K562 (cell line): ENCODE measurements around the gene CENPH. TPM values are rescaled to one million over a fixed set of nuclear protein-coding genes. Genes with fewer than 3 reads are reported as not detected.

Experiments used
- polyA plus RNA-seq, 8 experiments: library from polyadenylated mRNA; depleted of rRNA in 4 of 8; stranded (reverse) in 5 of 8; unstranded in 3 of 8; fragments of >200 nt; fragmentation: Nextera tagmentation in 2 of 8; fragmentation: Illumina TruSeq in 1 of 8; extraction: Ambion mirVana in 2 of 8; extraction: Trizol in 1 of 8; gene quantifications; 2 replicates each; pipeline versions ENCODE4 v1.2.1 to v1.2.3, GENCODE V29; 2011 to 2014; ENCODE audit warnings: inconsistent platforms in 1 of 8, missing spikeins in 1 of 8
- small RNA-seq: library from RNA; depleted of rRNA; stranded (forward); fragments of <200 nt; gene quantifications from one replicate; pipeline ENCODE3, GENCODE V24; 2014
- total RNA-seq, 7 experiments: library from RNA; depleted of rRNA in 6 of 7; stranded (reverse); fragments of >200 nt in 6 of 7; fragmentation: Illumina TruSeq in 2 of 7; extraction: Trizol in 2 of 7; gene quantifications; 2 replicates each; pipeline versions ENCODE4 v1.2.1 to v1.2.3, GENCODE V29; 2011 to 2021; ENCODE audit warnings: low replicate concordance in 1 of 7

Gene CENPH
- total and polyA plus RNA-seq, 9 of the 15 experiments (the other 6 are each of a cell fraction or from before 2014, with no cell fraction given) = 10.5 to 124 (median 74.9) TPM

Small RNAs within 50 kb of the gene (small RNA-seq; reads per million reads assigned to genes)
- not detected for gene SNORA50D

Other genes starting within 250 kb of the CENPH start
Only the 7 nearest of the 8 such genes appear.
- gene SLC30A5, start 95.6 kb upstream of the CENPH start, total RNA-seq (2014; rRNA removed) = 82.7 and 92.5 TPM in 2 replicates
- 62.5 and 74.6 TPM in 2 replicates for gene SLC30A5, start 95.6 kb upstream of the CENPH start, total RNA-seq (2014; rRNA removed; fragmentation: Illumina TruSeq; extraction: Trizol)
- 72.0 and 79.6 TPM in 2 replicates for gene SLC30A5, start 95.6 kb upstream of the CENPH start, total RNA-seq (2015; rRNA removed; fragmentation: Illumina TruSeq; extraction: Trizol)
- gene SLC30A5, start 95.6 kb upstream of the CENPH start, total RNA-seq (2021) = 52.8 and 54.6 TPM in 2 replicates
- 64.9 and 68.7 TPM in 2 replicates for gene SLC30A5, start 95.6 kb upstream of the CENPH start, polyA plus RNA-seq (2011; rRNA removed)
- gene SLC30A5, start 95.6 kb upstream of the CENPH start, polyA plus RNA-seq (2014; fragmentation: Illumina TruSeq; extraction: Trizol) = 58.6 and 86.8 TPM in 2 replicates
- gene SLC30A5, start 95.6 kb upstream of the CENPH start, polyA plus RNA-seq (2014; fragmentation: Nextera tagmentation; extraction: Ambion mirVana) = 10 to 100 TPM; 22.9 to 27.1 TPM
- 41.4 and 47.3 TPM in 2 replicates for gene SLC30A5, start 95.6 kb upstream of the CENPH start, polyA plus RNA-seq (2014; rRNA removed)
- gene CCNB1, start 22.4 kb upstream of the CENPH start, total RNA-seq (2014; rRNA removed) = 165 and 208 TPM in 2 replicates
- 271 and 288 TPM in 2 replicates for gene CCNB1, start 22.4 kb upstream of the CENPH start, total RNA-seq (2014; rRNA removed; fragmentation: Illumina TruSeq; extraction: Trizol)
- gene CCNB1, start 22.4 kb upstream of the CENPH start, total RNA-seq (2015; rRNA removed; fragmentation: Illumina TruSeq; extraction: Trizol) = 267 and 270 TPM in 2 replicates
- 256 and 260 TPM in 2 replicates for gene CCNB1, start 22.4 kb upstream of the CENPH start, total RNA-seq (2021)
- gene CCNB1, start 22.4 kb upstream of the CENPH start, polyA plus RNA-seq (2011; rRNA removed) = 306 and 361 TPM in 2 replicates
- 277 and 295 TPM in 2 replicates for gene CCNB1, start 22.4 kb upstream of the CENPH start, polyA plus RNA-seq (2014; fragmentation: Illumina TruSeq; extraction: Trizol)
- gene CCNB1, start 22.4 kb upstream of the CENPH start, polyA plus RNA-seq (2014; fragmentation: Nextera tagmentation; extraction: Ambion mirVana) = 100 to 1,000 TPM; 469 to 679 TPM
- 231 and 236 TPM in 2 replicates for gene CCNB1, start 22.4 kb upstream of the CENPH start, polyA plus RNA-seq (2014; rRNA removed)
- 44.0 and 55.9 TPM in 2 replicates for gene CDK7, start 45.3 kb downstream of the CENPH start, total RNA-seq (2014; rRNA removed)
- gene CDK7, start 45.3 kb downstream of the CENPH start, total RNA-seq (2014; rRNA removed; fragmentation: Illumina TruSeq; extraction: Trizol) = 68.8 and 75.3 TPM in 2 replicates
- gene CDK7, start 45.3 kb downstream of the CENPH start, total RNA-seq (2015; rRNA removed; fragmentation: Illumina TruSeq; extraction: Trizol) = 64.8 and 65.3 TPM in 2 replicates
- 41.2 and 41.7 TPM in 2 replicates for gene CDK7, start 45.3 kb downstream of the CENPH start, total RNA-seq (2021)
- 55.5 and 68.3 TPM in 2 replicates for gene CDK7, start 45.3 kb downstream of the CENPH start, polyA plus RNA-seq (2011; rRNA removed)
- 61.1 and 63.6 TPM in 2 replicates for gene CDK7, start 45.3 kb downstream of the CENPH start, polyA plus RNA-seq (2014; fragmentation: Illumina TruSeq; extraction: Trizol)
- 100 to 1,000 TPM; 143 TPM for gene CDK7, start 45.3 kb downstream of the CENPH start, polyA plus RNA-seq (2014; fragmentation: Nextera tagmentation; extraction: Ambion mirVana)
- gene CDK7, start 45.3 kb downstream of the CENPH start, polyA plus RNA-seq (2014; rRNA removed) = 58.3 and 70.8 TPM in 2 replicates
- gene CCDC125, start 143.2 kb downstream of the CENPH start, total RNA-seq (2014; rRNA removed) = 3.1 and 4.7 TPM in 2 replicates
- 11.8 and 13.8 TPM in 2 replicates for gene CCDC125, start 143.2 kb downstream of the CENPH start, total RNA-seq (2014; rRNA removed; fragmentation: Illumina TruSeq; extraction: Trizol)
- gene CCDC125, start 143.2 kb downstream of the CENPH start, total RNA-seq (2015; rRNA removed; fragmentation: Illumina TruSeq; extraction: Trizol) = 8.6 and 9.8 TPM in 2 replicates
- gene CCDC125, start 143.2 kb downstream of the CENPH start, total RNA-seq (2021) = 7.0 and 7.8 TPM in 2 replicates
- gene CCDC125, start 143.2 kb downstream of the CENPH start, polyA plus RNA-seq (2011; rRNA removed) = 7.0 and 9.2 TPM in 2 replicates
- gene CCDC125, start 143.2 kb downstream of the CENPH start, polyA plus RNA-seq (2014; fragmentation: Illumina TruSeq; extraction: Trizol) = 7.8 and 9.3 TPM in 2 replicates
- 1 to 10 TPM; 6.6 to 6.9 TPM for gene CCDC125, start 143.2 kb downstream of the CENPH start, polyA plus RNA-seq (2014; fragmentation: Nextera tagmentation; extraction: Ambion mirVana)
- 5.9 and 6.3 TPM in 2 replicates for gene CCDC125, start 143.2 kb downstream of the CENPH start, polyA plus RNA-seq (2014; rRNA removed)
- gene AK6, start 179.9 kb downstream of the CENPH start, total RNA-seq (2014; rRNA removed) = 84.2 and 107 TPM in 2 replicates
- gene AK6, start 179.9 kb downstream of the CENPH start, total RNA-seq (2014; rRNA removed; fragmentation: Illumina TruSeq; extraction: Trizol) = 176 and 197 TPM in 2 replicates
- 103 and 110 TPM in 2 replicates for gene AK6, start 179.9 kb downstream of the CENPH start, total RNA-seq (2015; rRNA removed; fragmentation: Illumina TruSeq; extraction: Trizol)
- gene AK6, start 179.9 kb downstream of the CENPH start, total RNA-seq (2021) = 84.6 and 93.9 TPM in 2 replicates
- gene AK6, start 179.9 kb downstream of the CENPH start, polyA plus RNA-seq (2011; rRNA removed) = 95.7 and 151 TPM in 2 replicates
- 125 and 128 TPM in 2 replicates for gene AK6, start 179.9 kb downstream of the CENPH start, polyA plus RNA-seq (2014; fragmentation: Illumina TruSeq; extraction: Trizol)
- gene AK6, start 179.9 kb downstream of the CENPH start, polyA plus RNA-seq (2014; fragmentation: Nextera tagmentation; extraction: Ambion mirVana) = 100 to 1,000 TPM; 613 to 669 TPM
- gene AK6, start 179.9 kb downstream of the CENPH start, polyA plus RNA-seq (2014; rRNA removed) = 143 and 173 TPM in 2 replicates
- gene TAF9, start 179.9 kb downstream of the CENPH start, total RNA-seq (2014; rRNA removed) = 131 and 134 TPM in 2 replicates
- 177 and 197 TPM in 2 replicates for gene TAF9, start 179.9 kb downstream of the CENPH start, total RNA-seq (2014; rRNA removed; fragmentation: Illumina TruSeq; extraction: Trizol)
- gene TAF9, start 179.9 kb downstream of the CENPH start, total RNA-seq (2015; rRNA removed; fragmentation: Illumina TruSeq; extraction: Trizol) = 195 and 207 TPM in 2 replicates
- gene TAF9, start 179.9 kb downstream of the CENPH start, total RNA-seq (2021) = 119 and 124 TPM in 2 replicates
- 248 and 338 TPM in 2 replicates for gene TAF9, start 179.9 kb downstream of the CENPH start, polyA plus RNA-seq (2011; rRNA removed)
- gene TAF9, start 179.9 kb downstream of the CENPH start, polyA plus RNA-seq (2014; fragmentation: Illumina TruSeq; extraction: Trizol) = 257 and 310 TPM in 2 replicates
- gene TAF9, start 179.9 kb downstream of the CENPH start, polyA plus RNA-seq (2014; fragmentation: Nextera tagmentation; extraction: Ambion mirVana) = 100 to 1,000 TPM; 519 to 566 TPM
- gene TAF9, start 179.9 kb downstream of the CENPH start, polyA plus RNA-seq (2014; rRNA removed) = 188 and 189 TPM in 2 replicates
- gene RAD17, start 180.2 kb downstream of the CENPH start, total RNA-seq (2014; rRNA removed) = 21.1 and 36.7 TPM in 2 replicates
- gene RAD17, start 180.2 kb downstream of the CENPH start, total RNA-seq (2014; rRNA removed; fragmentation: Illumina TruSeq; extraction: Trizol) = 40.1 and 41.9 TPM in 2 replicates
- gene RAD17, start 180.2 kb downstream of the CENPH start, total RNA-seq (2015; rRNA removed; fragmentation: Illumina TruSeq; extraction: Trizol) = 33.6 and 40.7 TPM in 2 replicates
- gene RAD17, start 180.2 kb downstream of the CENPH start, total RNA-seq (2021) = 32.9 and 35.2 TPM in 2 replicates
- gene RAD17, start 180.2 kb downstream of the CENPH start, polyA plus RNA-seq (2011; rRNA removed) = 45.2 and 47.2 TPM in 2 replicates
- 40.9 and 50.1 TPM in 2 replicates for gene RAD17, start 180.2 kb downstream of the CENPH start, polyA plus RNA-seq (2014; fragmentation: Illumina TruSeq; extraction: Trizol)
- gene RAD17, start 180.2 kb downstream of the CENPH start, polyA plus RNA-seq (2014; fragmentation: Nextera tagmentation; extraction: Ambion mirVana) = 10 to 100 TPM; 25.6 to 44.4 TPM
- 35.6 and 39.0 TPM in 2 replicates for gene RAD17, start 180.2 kb downstream of the CENPH start, polyA plus RNA-seq (2014; rRNA removed)